B cell (primary cell): ENCODE measurements around the gene B9D2. TPM values are rescaled to one million over a fixed set of nuclear protein-coding genes. Genes with fewer than 3 reads are reported as not detected.

Source experiments
- ATAC-seq: fragments of 200-7000 bp; cut with Tn5 transposase; one replicate; pipeline ENCODE4 v1.10.0; 2021; ENCODE audit warnings: low read depth, mild to moderate bottlenecking, moderate number of reproducible peaks, moderate library complexity
- CTCF ChIA-PET: fragments of 350-600 bp; sonication (Branson Sonifier 250); formaldehyde crosslinking; loops from one replicate; lab custom pipeline; 2021; ENCODE audit warnings: antibody characterized with exemption, inconsistent platforms; lab: Charles Lee
- POLR2A ChIA-PET: fragments of 350-600 bp; sonication (Branson Sonifier 250); formaldehyde crosslinking; loops from one replicate; lab custom pipeline; 2021; ENCODE audit warnings: antibody characterized with exemption; lab: Charles Lee
- DNase-seq: peaks from one replicate; pipeline ENCODE4 v3.0.0; 2013
- H2AFZ ChIP-seq: 2 replicates; pipeline ENCODE4 v1.6.1; 2012; ENCODE audit warnings: mild to moderate bottlenecking, low read depth, low read length; ENCODE audit not compliant: insufficient read depth, poor library complexity, severe bottlenecking
- H3K27ac ChIP-seq, 2 donors: 1 replicate in 1 of 2; 2 replicates in 1 of 2; pipeline ENCODE4 v1.5.1; 2012 to 2013; ENCODE audit warnings: low read length in 2 of 2, mild to moderate bottlenecking in 2 of 2, moderate library complexity in 1 of 2
- H3K27me3 ChIP-seq, 4 experiments: fragments of 200-600 bp in 1 of 4; sonication (generic) in 1 of 4; replicated peaks in 1 of 4; 1 replicate in 2 of 4; 2 replicates in 2 of 4; pipeline versions ENCODE4 v1.6.1 to v1.7.0; 2013 to 2016; ENCODE audit warnings: low read length in 3 of 4, mild to moderate bottlenecking in 2 of 4, mixed read lengths in 1 of 4, moderate library complexity in 1 of 4; ENCODE audit not compliant: insufficient read depth in 4 of 4, control insufficient read depth in 3 of 4; ENCODE audit errors: control extremely low read depth in 1 of 4
- H3K36me3 ChIP-seq, 2 experiments: replicated peaks in 1 of 2; 1 replicate in 1 of 2; 2 replicates in 1 of 2; pipeline versions ENCODE4 v1.6.1 to v1.7.1; 2013; ENCODE audit warnings: low read length in 1 of 2; ENCODE audit not compliant: insufficient read depth in 2 of 2, control insufficient read depth in 1 of 2; ENCODE audit errors: control extremely low read depth in 1 of 2, extremely low read depth in 1 of 2
- H3K4me1 ChIP-seq, 2 donors: fragments of 200-600 bp in 1 of 2; sonication (generic) in 1 of 2; 1 replicate in 1 of 2; 2 replicates in 1 of 2; pipeline versions ENCODE4 v1.5.1 to v1.6.1; 2013 to 2017; ENCODE audit warnings: low read length in 2 of 2; ENCODE audit not compliant: control insufficient read depth in 2 of 2, insufficient read depth in 2 of 2
- H3K4me2 ChIP-seq: replicated peaks from 2 replicates; pipeline ENCODE3; 2012; ENCODE audit warnings: mild to moderate bottlenecking, low read depth, low read length; ENCODE audit not compliant: poor library complexity, severe bottlenecking
- H3K4me3 ChIP-seq, 5 experiments: fragments of 200-600 bp in 1 of 5; sonication (generic) in 1 of 5; 1 replicate in 3 of 5; 2 replicates in 2 of 5; pipeline versions ENCODE4 v1.5.1 to v1.7.0; 2011 to 2016; ENCODE audit warnings: low read length in 4 of 5, mild to moderate bottlenecking in 4 of 5, low read depth in 2 of 5, control low read depth in 1 of 5, moderate library complexity in 1 of 5; ENCODE audit not compliant: insufficient read depth in 1 of 5; ENCODE audit errors: control extremely low read depth in 1 of 5, extremely low read depth in 1 of 5
- H3K79me2 ChIP-seq: fragments of 200-600 bp; sonication (generic); one replicate; pipeline ENCODE4 v1.6.0; 2016; ENCODE audit warnings: low read length; ENCODE audit not compliant: control insufficient read depth, insufficient read depth
- H3K9ac ChIP-seq: fragments of 200-600 bp; sonication (generic); 2 replicates; pipeline ENCODE4 v1.6.1; 2017; ENCODE audit warnings: mild to moderate bottlenecking, low read length, moderate library complexity
- H3K9me3 ChIP-seq, 3 donors: one replicate each; pipeline versions ENCODE4 v1.6.1 to v1.7.1; 2013; ENCODE audit warnings: low read length in 2 of 3; ENCODE audit not compliant: control insufficient read depth in 2 of 3, insufficient read depth in 1 of 3; ENCODE audit errors: control extremely low read depth in 1 of 3
- H4K20me1 ChIP-seq: 2 replicates; pipeline ENCODE4 v1.6.0; 2012; ENCODE audit warnings: mild to moderate bottlenecking, low read length; ENCODE audit not compliant: insufficient read depth, control insufficient read depth, poor library complexity, severe bottlenecking
- H3K27ac Mint-ChIP-seq: one replicate; pipeline ENCODE4 v1.8.0; 2021; ENCODE audit warnings: mixed read lengths
- H3K27me3 Mint-ChIP-seq: one replicate; pipeline ENCODE4 v1.8.0; 2021; ENCODE audit warnings: mixed read lengths
- H3K4me1 Mint-ChIP-seq: one replicate; pipeline ENCODE4 v1.8.0; 2021; ENCODE audit warnings: mixed read lengths
- H3K4me3 Mint-ChIP-seq: one replicate; pipeline ENCODE4 v1.8.0; 2021; ENCODE audit warnings: mixed read lengths
- H3K9me3 Mint-ChIP-seq: one replicate; pipeline ENCODE4 v1.8.0; 2022; ENCODE audit warnings: mixed read lengths; ENCODE audit not compliant: insufficient read depth
- EZH2 ChIP-seq: IDR thresholded peaks from 2 replicates; pipeline ENCODE4 v1.6.1; 2012; ENCODE audit warnings: borderline replicate concordance, low read depth, mild to moderate bottlenecking, moderate library complexity, low read length; ENCODE audit not compliant: insufficient read depth, poor library complexity, severe bottlenecking
- WGBS: methylation state at CpG from one replicate; pipeline ENCODE4 v1.1.5; 2013; ENCODE audit warnings: missing lambda C conversion rate; ENCODE audit not compliant: insufficient coverage; 5-methylcytosine and 5-hydroxymethylcytosine counted together
- intact Hi-C: fragments of 100-400 bp; cut with micrococcal nuclease; formaldehyde crosslinking; loops from one replicate; pipeline ENCODE4 v1.10.0; 2022
- polyA plus RNA-seq: library from polyadenylated mRNA; depleted of rRNA; stranded (reverse); fragments of >200 nt; gene quantifications from 2 replicates; pipeline ENCODE4 v1.2.3, GENCODE V29; 2012
- total RNA-seq, 2 donors: library from RNA; stranded (reverse); fragments of 120-200 nt in 1 of 2; gene quantifications; 1 replicate in 1 of 2; 2 replicates in 1 of 2; pipeline versions ENCODE4 v1.2.3 to v1.2.4, GENCODE V29; 2013 to 2022
- TF ChIP-seq, protein P1 (sequence below): fragments of 200-600 bp; IDR thresholded peaks from one replicate; pipeline ENCODE4 v1.8.0; 2022; ENCODE audit warnings: antibody characterized with exemption, mild to moderate bottlenecking

B9D2 gene
- total and polyA plus RNA-seq, 2 donors (not counting 1 experiment from before 2014, with no cell fraction given), result 9.9 to 17.5 TPM

DNA sequence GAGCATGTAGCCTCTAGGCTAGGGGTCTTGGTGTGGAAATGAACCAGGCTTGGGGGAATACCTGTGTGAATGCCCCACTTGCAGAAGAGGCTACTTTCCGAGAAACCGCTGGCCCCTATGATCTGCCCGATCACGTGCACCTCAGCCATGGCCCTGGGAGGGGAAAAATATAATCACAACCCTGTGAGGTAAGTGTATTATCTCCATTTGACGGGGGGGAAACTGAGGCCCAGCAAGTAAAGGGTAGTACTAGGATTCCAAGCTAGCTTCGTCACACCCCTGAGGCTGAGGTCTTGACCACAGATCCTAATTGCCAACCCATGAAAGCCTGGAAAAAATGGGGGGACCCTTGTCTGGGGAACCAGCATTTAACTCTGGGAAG is 587 bp downstream of the B9D2 start:
- H3K27ac Mint-ChIP-seq, result peak overlapping the region; percentile 100
- H3K9me3 ChIP-seq, result no peaks in the 10 kb centered on the region
- peaks cover 47% of the 10 kb centered on the region for H3K79me2 ChIP-seq
- no peak for TF ChIP-seq EZH2
- TF ChIP-seq, protein P1, sequence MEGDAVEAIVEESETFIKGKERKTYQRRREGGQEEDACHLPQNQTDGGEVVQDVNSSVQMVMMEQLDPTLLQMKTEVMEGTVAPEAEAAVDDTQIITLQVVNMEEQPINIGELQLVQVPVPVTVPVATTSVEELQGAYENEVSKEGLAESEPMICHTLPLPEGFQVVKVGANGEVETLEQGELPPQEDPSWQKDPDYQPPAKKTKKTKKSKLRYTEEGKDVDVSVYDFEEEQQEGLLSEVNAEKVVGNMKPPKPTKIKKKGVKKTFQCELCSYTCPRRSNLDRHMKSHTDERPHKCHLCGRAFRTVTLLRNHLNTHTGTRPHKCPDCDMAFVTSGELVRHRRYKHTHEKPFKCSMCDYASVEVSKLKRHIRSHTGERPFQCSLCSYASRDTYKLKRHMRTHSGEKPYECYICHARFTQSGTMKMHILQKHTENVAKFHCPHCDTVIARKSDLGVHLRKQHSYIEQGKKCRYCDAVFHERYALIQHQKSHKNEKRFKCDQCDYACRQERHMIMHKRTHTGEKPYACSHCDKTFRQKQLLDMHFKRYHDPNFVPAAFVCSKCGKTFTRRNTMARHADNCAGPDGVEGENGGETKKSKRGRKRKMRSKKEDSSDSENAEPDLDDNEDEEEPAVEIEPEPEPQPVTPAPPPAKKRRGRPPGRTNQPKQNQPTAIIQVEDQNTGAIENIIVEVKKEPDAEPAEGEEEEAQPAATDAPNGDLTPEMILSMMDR, result no peak
- H3K4me3 Mint-ChIP-seq, result peak overlapping the region; percentile 95
- DNase-seq (no peak), ATAC-seq (no peak)
- H3K4me1 Mint-ChIP-seq, result peaks cover 27% of the 10 kb centered on the region
- peak overlapping the region; percentile 82 for H2AFZ ChIP-seq
- ChIA-PET CTCF (interaction anchor here (0.6 to 4.7 kb wide), 11 partner anchors 10 to 208 kb away, joined by 3 to 64 read pairs (median 6); partner anchors contain the start of genes DMAC2, HNRNPUL1 and TGFB1), POLR2A (interaction anchor here (1.0 to 2.6 kb wide), 12 partner anchors 8 to 585 kb away, joined by 3 to 32 read pairs (median 4); partner anchors contain the start of genes CCDC97, DMAC2, EGLN2 and HNRNPUL1)
- H3K4me3 ChIP-seq, result peak overlapping the region; percentile 75 to 97 (median 86)
- H3K4me1 ChIP-seq, result peaks cover 12 to 24% of the 10 kb centered on the region in 2 donors
- intact Hi-C loops, result no loop called here
- H4K20me1 ChIP-seq, result no peaks in the 10 kb centered on the region
- peak overlapping the region; percentile 85 for H3K4me2 ChIP-seq
- no peaks in the 10 kb centered on the region for H3K9me3 Mint-ChIP-seq
- no peaks in the 10 kb centered on the region for H3K27me3 Mint-ChIP-seq
- peaks cover 0 to 3% of the 10 kb centered on the region in 2 experiments for H3K36me3 ChIP-seq
- 49% methylated on average over 4 of the region's 6 CpGs for WGBS
- H3K27ac ChIP-seq, result peak overlapping the region; percentile 99 to 100
- H3K27me3 ChIP-seq, result no peaks in the 10 kb centered on the region
- H3K9ac ChIP-seq, result peak overlapping the region; percentile 94

DNA sequence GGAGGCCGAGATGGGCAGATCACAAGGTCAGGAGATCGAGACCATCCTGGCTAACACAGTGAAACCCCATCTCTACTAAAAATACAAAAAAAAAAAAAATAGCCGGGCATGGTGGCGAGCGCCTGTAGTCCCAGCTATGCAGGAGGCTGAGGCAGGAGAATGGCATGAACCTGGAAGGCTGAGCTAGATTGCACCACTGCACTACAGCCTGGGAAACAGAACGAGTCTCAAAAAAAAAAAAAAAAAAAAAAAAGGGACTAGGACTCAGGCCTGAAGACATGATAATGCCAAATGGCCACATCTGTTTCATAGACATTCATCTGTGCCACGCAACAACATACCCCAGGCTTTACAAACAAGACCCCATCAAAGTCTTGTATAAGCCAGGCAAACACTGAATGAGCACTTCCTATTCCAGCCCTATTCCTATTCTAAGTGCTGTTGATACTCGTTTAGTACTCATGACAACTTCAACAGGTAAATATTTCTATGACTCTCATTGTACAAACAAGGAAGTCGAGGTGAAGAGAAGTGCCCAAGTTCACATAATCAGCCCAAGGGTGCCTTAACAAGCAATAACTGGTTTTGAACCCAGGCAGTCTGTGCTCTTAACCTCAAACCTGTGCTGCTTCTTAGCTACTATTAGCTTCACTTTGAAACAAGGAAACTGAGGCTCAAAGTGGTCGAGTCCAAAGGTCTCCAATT is 1.7 kb downstream of the B9D2 start:
- H3K27me3 Mint-ChIP-seq, result no peaks in the 10 kb centered on the region
- 89% methylated on average over 3 of the region's 10 CpGs for WGBS
- H3K27me3 ChIP-seq, result no peaks in the 10 kb centered on the region
- peaks cover 25% of the 10 kb centered on the region for H3K4me1 Mint-ChIP-seq
- H3K4me3 Mint-ChIP-seq, result peak overlapping the region; percentile 95
- H3K27ac Mint-ChIP-seq, result peak overlapping the region; percentile 7
- H3K79me2 ChIP-seq, result peaks cover 44% of the 10 kb centered on the region
- no peak for DNase-seq
- TF ChIP-seq EZH2, result no peak
- TF ChIP-seq, protein P1, result no peak
- H3K9me3 ChIP-seq, result no peaks in the 10 kb centered on the region
- H3K9me3 Mint-ChIP-seq, result no peaks in the 10 kb centered on the region
- no peak overlapping the region for H3K27ac ChIP-seq
- CTCF ChIA-PET, result interaction anchor here (4.7 kb wide), 1 partner anchor 9 kb away, joined by 64 read pairs; the partner anchor contains the start of gene TGFB1
- peaks cover 0 to 3% of the 10 kb centered on the region in 2 experiments for H3K36me3 ChIP-seq
- no peak overlapping the region for H3K4me2 ChIP-seq
- peaks cover 12 to 18% of the 10 kb centered on the region in 2 donors for H3K4me1 ChIP-seq
- H3K4me3 ChIP-seq, result no peak overlapping the region
- intact Hi-C loops, result no loop called here
- H4K20me1 ChIP-seq, result no peaks in the 10 kb centered on the region
- no peak for ATAC-seq
- H3K9ac ChIP-seq, result no peak overlapping the region
- H2AFZ ChIP-seq, result no peak overlapping the region
- POLR2A ChIA-PET, result interaction anchor here (1.8 to 2.6 kb wide), 2 partner anchors 10 to 563 kb away, joined by 4 to 32 read pairs; partner anchors contain the start of genes EGLN2 and TGFB1
